Erythroblast (primary cell): ENCODE data around the gene WFDC1.

Experiments used
- GATA1 ChIP-seq: IDR thresholded peaks from 2 replicates; pipeline ENCODE4 v1.6.1; 2011; ENCODE audit warnings: low read depth, mild to moderate bottlenecking, control low read depth, low read length, moderate library complexity
- POLR2A ChIP-seq: IDR thresholded peaks from 2 replicates; pipeline ENCODE4 v1.6.1; 2011; ENCODE audit warnings: mild to moderate bottlenecking, low read length

DNA sequence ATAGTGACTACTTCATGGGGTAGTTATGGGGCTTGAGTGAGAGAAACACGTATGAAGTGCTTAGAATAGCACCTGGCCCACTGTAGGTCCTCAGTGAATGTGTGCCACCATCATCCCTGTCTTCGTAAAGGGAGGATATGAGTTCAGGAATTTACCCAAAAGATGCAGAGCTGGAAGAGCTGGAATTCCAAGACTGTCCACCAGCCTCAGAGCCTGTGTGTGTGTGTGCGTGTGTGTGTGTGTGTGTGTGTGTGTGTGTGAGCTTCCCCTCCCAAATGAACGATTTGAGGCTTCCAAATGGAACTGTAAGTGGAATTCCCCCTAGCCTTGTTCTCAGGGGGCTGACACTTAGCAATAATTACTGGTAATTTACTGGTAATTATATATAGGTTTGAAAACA is 27.3 kb downstream of the WFDC1 start:
- TF ChIP-seq POLR2A = no peak
- no peak for TF ChIP-seq GATA1
